LNCaP clone FGC (cell line): ENCODE data around the gene FRG2.
"Not testable (repeated sequence)": the region's sequence is repeated elsewhere in the genome, so short reads cannot be mapped to it uniquely, and the experiment has no call there.

Experiments used
- DNase-seq: peaks from one replicate; pipeline ENCODE4 v3.0.0-alpha.2; 2011; ENCODE audit warnings: low read depth
- H3K4me3 ChIP-seq: 2 replicates; pipeline ENCODE4 v1.5.1; 2011; ENCODE audit warnings: mild to moderate bottlenecking, low read depth, low read length, control low read depth
- TF ChIP-seq, protein P1 (sequence below): IDR thresholded peaks from 2 replicates; pipeline ENCODE4 v1.5.1; 2012; ENCODE audit warnings: mild to moderate bottlenecking; ENCODE audit not compliant: control insufficient read depth, insufficient read depth; ENCODE audit errors: extremely low read depth

The FRG2 gene

DNA sequence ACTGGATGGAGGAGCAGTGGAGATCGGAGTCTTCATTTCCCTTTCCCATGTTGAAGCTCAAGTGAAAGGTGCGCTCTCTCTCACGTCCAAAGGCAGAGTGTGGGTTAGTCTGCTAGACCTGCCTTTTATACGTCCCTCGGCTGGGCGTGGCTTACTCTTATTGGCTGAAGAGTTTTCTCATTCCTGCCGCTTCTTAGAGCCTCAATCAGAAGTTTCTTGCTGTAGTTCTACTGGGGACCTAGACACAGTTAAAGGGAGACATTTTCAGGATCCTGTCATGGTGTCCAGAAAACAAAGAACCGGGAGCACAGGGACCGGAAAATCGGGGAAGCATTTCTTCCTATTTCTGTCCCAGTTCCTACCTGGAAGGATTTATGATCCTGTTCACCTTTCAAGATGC lies at the start of gene FRG2:
Gene FRG2, minus strand, starts transcription at position 101 of the 400 bp plus-strand sequence. Its CDS starts 52 bp downstream, at position 49.
- H3K4me3 ChIP-seq, DNase-seq: not testable (repeated sequence)

DNA sequence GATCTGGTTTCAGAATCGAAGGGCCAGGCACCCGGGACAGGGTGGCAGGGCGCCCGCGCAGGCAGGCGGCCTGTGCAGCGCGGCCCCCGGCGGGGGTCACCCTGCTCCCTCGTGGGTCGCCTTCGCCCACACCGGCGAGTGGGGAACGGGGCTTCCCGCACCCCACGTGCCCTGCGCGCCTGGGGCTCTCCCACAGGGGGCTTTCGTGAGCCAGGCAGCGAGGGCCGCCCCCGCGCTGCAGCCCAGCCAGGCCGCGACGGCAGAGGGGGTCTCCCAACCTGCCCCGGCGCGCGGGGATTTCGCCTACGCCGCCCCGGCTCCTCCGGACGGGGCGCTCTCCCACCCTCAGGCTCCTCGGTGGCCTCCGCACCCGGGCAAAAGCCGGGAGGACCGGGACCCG lies 41.3 kb upstream of the FRG2 start:
- DNase-seq, H3K4me3 ChIP-seq: not testable (repeated sequence)

DNA sequence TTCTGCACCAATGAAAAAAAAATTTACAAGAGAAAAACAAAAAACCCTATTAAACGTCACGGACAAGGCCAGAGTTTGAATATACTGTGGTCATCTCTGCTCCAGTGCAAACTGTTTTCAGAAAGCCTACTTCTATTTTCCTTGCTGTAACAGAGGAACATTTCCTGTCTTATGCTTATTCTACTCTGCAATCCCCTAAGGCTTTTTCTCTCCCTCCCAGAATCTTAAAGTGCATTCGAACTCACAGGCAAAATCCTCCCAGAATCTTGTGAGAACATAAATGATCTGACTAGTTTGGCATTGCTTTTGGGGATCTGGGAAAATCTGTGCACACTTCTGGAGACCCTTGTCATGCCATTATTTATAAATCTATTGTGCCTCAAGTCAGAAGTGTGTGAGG lies 37.7 kb upstream of the FRG2 start:
- not testable (repeated sequence) for DNase-seq, H3K4me3 ChIP-seq

DNA sequence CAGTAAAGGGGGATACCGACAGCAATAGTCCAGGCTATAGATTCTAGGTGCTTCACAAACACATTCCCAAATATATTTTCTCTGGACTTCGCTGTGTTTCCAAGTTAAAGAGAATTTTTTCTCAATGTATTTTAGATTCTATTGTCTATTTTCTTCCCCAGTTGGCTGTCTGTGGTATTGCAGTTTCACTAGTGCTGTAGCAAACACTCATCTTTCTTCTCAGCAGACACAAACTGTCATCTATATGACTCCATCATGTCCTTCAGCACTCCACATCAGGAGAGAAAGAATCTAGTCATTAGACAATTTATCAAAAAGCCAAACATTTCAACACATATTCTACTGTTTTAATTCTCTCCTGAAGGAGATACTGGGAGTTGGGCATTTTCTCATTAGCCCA lies 37.3 kb upstream of the FRG2 start, which contains the start of gene DBET:
Gene DBET, plus strand, starts transcription at position 161 of the 400 bp plus-strand sequence.
- DNase-seq, H3K4me3 ChIP-seq: not testable (repeated sequence)

DNA sequence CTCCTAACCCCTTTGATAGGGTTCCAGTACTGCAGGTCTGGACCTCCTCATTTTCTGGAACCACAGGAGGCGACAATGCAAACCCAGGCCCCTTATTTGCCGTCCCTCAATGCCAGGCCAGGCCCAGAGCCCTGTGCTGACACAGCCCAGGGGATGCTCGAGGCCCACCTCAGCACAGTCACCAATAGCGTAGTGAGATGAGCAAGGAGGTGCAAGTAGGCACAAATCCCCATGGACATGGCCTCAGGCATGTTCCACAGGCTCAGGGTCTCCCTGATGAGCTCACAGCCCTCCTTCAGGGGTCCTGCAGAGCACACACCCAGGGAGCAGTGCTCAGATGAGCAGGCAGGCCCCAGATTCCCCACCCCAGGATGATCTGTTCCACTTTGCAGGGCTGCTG lies 31.9 kb upstream of the FRG2 start:
- not testable (repeated sequence) for DNase-seq

DNA sequence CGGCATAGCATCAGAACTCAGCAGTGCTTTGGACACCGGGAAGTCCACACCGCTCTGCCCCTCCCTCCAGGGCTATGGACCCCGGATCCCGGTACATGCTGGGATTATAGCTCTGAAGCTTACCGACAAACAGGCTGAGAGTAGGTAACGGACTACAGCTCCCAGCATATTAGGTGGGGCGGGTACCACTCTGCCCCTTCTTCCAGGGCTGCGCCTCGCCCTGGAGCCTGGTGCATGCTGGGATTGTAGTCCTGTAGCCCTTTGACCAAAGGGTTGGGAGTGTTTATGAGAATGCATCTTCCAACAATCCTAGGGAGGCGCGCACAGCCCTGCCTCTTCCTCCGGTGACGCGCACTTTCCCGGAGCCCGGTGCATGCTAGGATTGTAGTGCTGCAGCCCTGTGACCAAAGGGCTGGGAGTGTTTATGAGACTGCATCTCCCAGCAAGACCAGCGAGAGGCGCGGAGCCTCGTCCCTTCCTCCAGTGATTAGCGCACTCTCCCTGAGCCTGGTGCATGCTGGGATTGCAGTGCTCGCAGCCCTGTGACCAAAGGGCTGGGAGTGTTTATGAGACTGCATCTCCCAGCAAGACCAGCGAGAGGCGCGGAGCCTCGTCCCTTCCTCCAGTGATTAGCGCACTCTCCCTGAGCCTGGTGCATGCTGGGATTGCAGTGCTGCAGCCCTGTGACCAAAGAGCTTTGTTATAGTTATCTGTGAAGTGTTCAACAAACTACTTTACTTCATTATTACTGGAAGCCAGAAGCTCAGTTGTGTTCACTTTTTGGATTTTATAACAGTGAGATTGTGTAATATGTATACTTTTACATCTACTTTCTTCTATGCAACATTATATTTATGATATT lies 22.6 kb upstream of the FRG2 start:
- DNase-seq = not testable (repeated sequence)
- peak overlapping the region; percentile 30; the same call in 1 of the 2 replicates for H3K4me3 ChIP-seq

More for the DNA sequence above, 31.9 kb upstream of the FRG2 start:
- not testable (repeated sequence) for H3K4me3 ChIP-seq

DNA sequence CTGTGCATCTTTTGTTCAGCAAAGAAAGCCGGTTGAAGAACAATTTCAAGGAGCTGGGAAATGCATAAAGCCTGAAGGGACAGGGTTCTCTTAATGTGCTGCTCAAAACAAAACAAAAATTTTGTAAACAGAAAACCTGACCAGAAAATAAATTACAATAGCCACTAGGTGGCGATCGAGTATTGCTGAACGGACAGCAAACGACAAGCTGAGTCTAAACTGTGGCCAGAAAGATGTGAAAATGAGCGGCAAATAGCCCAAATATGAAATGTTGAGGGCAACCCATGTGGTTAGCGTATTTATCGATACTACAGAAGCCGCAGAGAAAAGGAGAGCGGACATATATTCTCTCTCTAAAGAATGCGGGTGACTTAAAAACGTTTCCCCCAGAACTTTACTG lies 20.6 kb upstream of the FRG2 start:
- not testable (repeated sequence) for H3K4me3 ChIP-seq, DNase-seq

DNA sequence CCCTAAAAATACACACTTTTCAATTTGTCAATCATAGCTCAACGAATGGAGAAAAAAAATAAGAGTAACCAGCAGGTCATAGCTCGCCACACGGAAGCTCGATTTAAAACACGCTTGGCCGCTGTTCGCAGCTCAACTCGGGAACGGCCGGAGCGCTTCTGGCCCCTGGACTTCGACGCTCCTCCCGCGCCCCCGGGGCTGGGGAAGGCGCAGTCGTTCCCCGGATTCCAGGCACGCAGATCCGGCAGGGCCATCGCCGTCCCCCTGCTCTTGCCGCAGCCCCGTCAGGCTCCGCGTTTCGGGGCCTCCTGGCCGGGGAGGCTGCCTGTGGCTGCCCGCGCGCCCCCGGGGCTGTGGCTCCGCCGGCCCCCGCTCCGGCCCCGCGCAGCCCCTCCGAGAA lies 13.8 kb upstream of the FRG2 start:
- DNase-seq, H3K4me3 ChIP-seq: not testable (repeated sequence)

DNA sequence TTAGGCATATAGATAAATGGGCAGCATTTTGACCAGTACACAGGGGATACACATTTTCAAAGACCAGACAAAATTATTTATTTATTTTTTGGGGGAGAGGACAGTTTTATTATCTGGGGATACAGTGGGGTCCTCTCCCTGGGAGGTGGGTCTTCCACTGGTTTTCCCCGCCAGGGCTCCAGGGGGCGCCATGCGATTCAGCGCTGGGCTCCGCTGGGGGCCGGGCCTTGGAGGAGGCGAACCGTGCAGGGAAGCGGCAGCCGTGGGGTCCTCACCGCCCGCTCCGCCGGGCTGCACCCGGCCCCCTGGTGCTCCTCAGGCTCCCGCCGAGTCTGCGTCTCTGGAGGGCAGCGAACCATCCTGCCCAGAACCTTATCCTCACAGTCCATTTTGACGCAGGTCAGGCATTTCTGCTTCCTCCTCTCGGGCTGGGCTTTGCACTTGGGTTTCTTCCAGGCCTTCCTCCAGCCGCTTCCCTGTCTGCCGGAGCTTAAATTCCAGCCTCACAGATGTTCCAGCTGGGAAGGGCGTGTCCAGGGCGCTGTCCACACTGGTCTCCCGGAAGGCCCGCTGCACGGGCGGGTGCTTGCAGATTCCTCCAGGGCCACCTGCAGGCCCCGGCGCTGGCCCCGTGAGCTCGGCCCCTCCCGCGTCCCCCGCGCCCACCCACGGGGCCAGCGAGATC lies 10.8 kb upstream of the FRG2 start:
- DNase-seq, H3K4me3 ChIP-seq: not testable (repeated sequence)

DNA sequence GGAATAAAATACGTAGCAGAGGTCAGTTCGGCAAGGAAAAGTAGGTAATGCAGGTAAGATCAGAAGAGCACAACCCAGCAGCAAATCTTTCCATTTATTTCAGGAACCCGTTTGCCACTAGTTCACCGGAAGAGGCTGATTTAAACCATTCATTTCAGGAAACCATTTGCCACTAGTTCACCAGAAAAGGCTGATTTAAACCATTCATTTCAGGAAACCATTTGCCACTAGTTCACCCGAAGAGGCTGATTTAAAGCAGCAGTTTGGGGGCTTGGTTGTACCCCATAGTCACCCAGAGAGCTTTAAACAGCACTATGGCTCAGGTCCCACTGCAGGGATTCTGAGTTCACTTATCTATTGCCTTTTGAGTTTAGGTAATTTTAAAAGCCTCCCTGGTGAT lies 4.2 kb upstream of the FRG2 start:
- H3K4me3 ChIP-seq, DNase-seq: not testable (repeated sequence)

DNA sequence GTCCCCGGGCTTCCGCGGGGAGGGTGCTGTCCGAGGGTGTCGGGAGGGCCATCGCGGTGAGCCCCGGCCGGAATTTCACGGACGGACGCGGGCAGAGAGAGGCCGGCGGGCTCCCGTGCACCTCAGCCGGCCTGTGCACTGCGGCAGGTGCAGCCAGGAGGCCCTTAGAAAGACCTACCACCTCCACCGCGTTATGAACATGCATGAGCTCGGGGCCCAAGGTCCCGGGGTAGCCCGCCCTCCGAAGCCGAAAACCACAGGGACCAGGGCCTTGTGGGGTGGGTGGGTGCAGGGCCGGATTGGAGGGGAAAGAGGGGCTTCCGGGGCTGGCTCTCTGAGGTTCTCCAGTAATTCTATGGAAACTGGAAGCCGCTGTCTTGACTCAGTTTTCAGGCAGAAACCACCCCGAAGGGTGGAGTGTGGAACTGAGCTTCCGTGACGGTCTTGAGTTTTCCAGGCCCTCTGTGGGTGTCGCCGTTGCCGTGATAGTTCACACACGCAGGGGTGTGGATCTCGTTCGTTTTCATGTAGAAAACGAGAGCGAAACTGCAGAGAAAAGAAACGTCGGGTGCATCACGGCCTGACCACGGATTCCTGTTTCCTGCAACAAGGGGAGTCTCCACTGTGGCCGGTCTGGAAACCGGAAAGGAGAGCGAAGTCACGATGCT lies 4.3 kb downstream of the FRG2 start:
- not testable (repeated sequence) for DNase-seq, H3K4me3 ChIP-seq

DNA sequence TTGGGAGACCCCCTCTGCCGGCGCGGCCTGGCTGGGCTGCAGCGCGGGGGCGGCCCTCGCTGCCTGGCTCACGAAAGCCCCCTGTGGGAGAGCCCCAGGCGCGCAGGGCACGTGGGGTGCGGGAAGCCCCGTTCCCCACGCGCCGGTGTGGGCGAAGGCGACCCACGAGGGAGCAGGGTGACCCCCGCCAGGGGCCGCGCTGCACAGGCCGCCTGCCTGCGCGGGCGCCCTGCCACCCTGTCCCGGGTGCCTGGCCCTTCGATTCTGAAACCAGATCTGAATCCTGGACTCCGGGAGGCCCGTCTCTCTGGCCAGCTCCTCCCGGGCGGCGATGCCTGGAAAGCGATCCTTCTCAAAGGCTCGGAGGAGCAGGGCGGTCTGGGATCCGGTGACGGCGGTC lies 5.1 kb downstream of the FRG2 start:
- DNase-seq = not testable (repeated sequence)

DNA sequence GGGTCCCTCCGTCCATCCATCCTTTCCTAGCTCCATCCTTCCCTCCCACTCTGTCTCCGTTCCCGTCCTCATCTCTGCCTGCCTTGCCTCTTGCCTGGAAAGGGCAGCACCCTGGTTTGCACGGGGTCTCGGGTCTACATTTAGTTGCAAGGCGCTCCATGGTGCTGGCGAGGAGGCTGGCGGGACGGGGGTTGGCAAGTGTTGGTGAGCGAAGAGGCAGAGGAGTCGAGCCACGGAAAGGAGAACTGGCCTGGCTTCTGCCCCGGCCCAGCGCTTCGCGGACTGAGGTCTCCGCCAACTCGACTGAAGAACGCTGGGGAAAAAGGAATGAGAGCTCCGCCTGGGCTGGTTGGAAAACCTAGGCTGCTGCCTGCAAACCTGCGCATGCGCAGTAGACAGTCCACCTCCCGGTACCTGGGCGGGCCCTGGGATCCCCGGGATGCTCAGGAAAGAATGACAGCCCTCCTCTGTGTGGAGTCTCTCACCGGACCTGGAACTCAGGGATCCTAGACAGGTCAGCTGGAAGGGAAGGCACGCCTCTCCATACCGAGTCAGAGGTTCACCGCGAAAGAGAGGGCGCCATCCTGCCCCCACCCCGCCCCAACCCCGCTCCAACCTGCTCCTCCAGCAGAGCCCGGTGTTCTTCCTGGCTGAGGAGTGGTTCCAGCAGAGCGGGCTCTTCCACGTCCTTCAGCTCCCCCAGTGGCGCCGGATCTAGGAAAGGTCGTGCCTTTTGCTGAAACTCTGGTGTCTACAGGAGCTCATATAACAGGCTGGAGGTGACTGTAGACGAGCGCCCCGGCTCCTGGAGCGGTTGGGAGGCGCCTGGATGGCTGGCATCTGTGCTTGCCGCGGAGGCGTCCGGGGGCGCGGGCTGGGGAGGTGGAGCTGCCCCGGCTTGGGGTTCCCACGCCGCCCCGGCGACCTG lies 6.0 kb downstream of the FRG2 start:
- peak; percentile 26 for DNase-seq
- TF ChIP-seq, protein P1, sequence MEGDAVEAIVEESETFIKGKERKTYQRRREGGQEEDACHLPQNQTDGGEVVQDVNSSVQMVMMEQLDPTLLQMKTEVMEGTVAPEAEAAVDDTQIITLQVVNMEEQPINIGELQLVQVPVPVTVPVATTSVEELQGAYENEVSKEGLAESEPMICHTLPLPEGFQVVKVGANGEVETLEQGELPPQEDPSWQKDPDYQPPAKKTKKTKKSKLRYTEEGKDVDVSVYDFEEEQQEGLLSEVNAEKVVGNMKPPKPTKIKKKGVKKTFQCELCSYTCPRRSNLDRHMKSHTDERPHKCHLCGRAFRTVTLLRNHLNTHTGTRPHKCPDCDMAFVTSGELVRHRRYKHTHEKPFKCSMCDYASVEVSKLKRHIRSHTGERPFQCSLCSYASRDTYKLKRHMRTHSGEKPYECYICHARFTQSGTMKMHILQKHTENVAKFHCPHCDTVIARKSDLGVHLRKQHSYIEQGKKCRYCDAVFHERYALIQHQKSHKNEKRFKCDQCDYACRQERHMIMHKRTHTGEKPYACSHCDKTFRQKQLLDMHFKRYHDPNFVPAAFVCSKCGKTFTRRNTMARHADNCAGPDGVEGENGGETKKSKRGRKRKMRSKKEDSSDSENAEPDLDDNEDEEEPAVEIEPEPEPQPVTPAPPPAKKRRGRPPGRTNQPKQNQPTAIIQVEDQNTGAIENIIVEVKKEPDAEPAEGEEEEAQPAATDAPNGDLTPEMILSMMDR = no peak
- peak overlapping the region; percentile 38 for H3K4me3 ChIP-seq

More for the DNA sequence above, 5.1 kb downstream of the FRG2 start:
- H3K4me3 ChIP-seq = not testable (repeated sequence)

DNA sequence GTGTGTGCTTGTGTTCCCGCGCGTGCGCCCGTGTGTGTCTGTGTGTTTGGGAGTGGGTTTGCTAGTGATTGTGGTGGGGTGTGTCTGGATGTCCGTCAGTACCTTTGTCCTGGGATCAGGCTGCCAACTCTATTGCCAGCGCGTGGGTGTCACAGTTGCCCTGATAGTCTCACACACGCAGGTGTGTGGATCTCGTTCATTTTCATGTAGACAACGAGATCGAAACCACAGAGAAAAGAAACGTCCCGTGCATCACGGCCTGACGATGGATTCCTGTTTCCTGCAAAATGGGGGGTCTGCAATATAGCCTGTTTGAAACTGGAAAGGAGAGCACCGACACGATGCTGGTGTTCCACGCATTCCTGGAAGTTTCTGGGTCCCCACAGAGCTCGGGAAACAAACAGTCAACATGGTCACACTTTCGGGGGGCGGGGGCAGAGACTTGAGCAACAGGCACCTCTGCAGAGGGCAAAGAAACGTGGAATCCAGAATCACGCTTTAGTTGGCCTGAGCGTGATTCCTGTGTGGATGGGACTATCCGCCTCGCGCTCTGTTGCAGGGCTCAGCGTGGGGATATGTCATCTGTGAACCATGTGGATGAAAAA lies 7.1 kb downstream of the FRG2 start:
- DNase-seq, H3K4me3 ChIP-seq: not testable (repeated sequence)
